ENCODE data around the gene TEX51. TPM values are rescaled to one million over a fixed set of nuclear protein-coding genes. Genes with fewer than 3 reads are reported as not detected.

TEX51 gene
- total RNA-seq, 2 donors from 2014 or later, result not detected

- no peaks in the 10 kb centered on the region for H3K36me3 ChIP-seq
- no peak overlapping the region for H3K9ac ChIP-seq (ENCODE audit: low read depth in 2 of 2, low read length in 2 of 2)
- TF ChIP-seq CTCF (IDR thresholded peaks at IDR 0.05), result no peak
- intact Hi-C loops (cut with DNase I), result no loop called here
- DNase-seq, result no peak
- H3K4me3 ChIP-seq, result no peak overlapping the region
- H3K4me1 ChIP-seq, result no peaks in the 10 kb centered on the region
- H3K27me3 ChIP-seq, result no peaks in the 10 kb centered on the region
- no peak overlapping the region for H3K27ac ChIP-seq
- no peaks in the 10 kb centered on the region for H3K9me3 ChIP-seq
These were observed 3.6 kb downstream of the TEX51 start for GRCh38 chr2:126902152-126902835.

- H3K4me3 ChIP-seq, result no peak overlapping the region
- intact Hi-C loops (cut with DNase I), result no loop called here
- H3K9me3 ChIP-seq, result no peaks in the 10 kb centered on the region
- no peak overlapping the region for H3K27ac ChIP-seq
- no peaks in the 10 kb centered on the region for H3K27me3 ChIP-seq
- TF ChIP-seq CTCF (IDR thresholded peaks at IDR 0.05), result no peak
- H3K9ac ChIP-seq (ENCODE audit: low read depth in 2 of 2, low read length in 2 of 2), result no peak overlapping the region
- DNase-seq, result no peak
- no peaks in the 10 kb centered on the region for H3K4me1 ChIP-seq
- H3K36me3 ChIP-seq, result no peaks in the 10 kb centered on the region
These were observed 4.2 kb downstream of the TEX51 start for GRCh38 chr2:126902859-126903258.

- no peaks in the 10 kb centered on the region for H3K36me3 ChIP-seq
- intact Hi-C loops (cut with DNase I), result no loop called here
- TF ChIP-seq CTCF (IDR thresholded peaks at IDR 0.05), result no peak
- H3K4me3 ChIP-seq, result no peak overlapping the region
- H3K27ac ChIP-seq, result no peak overlapping the region
- peak; percentile 1 for DNase-seq
- H3K9ac ChIP-seq (ENCODE audit: low read depth in 2 of 2, low read length in 2 of 2), result no peak overlapping the region
- no peaks in the 10 kb centered on the region for H3K9me3 ChIP-seq
- H3K4me1 ChIP-seq, result no peaks in the 10 kb centered on the region
- H3K27me3 ChIP-seq, result no peaks in the 10 kb centered on the region
These were observed 7.3 kb downstream of the TEX51 start for GRCh38 chr2:126905991-126906390.

GRCh38 chr2:126906781-126907180 lies 8.1 kb downstream of the TEX51 start:
- Histone ChIP-seq H3K9ac (ENCODE audit: low read depth in 2 of 2, low read length in 2 of 2) (no peak overlapping the region), H3K36me3 (no peaks in the 10 kb centered on the region), H3K27ac (no peak overlapping the region), H3K27me3 (no peaks in the 10 kb centered on the region), H3K9me3 (no peaks in the 10 kb centered on the region), H3K4me3 (no peak overlapping the region), H3K4me1 (no peaks in the 10 kb centered on the region)
- TF ChIP-seq CTCF (IDR thresholded peaks at IDR 0.05), result no peak
- peak; percentile 4 for DNase-seq
- intact Hi-C loops (cut with DNase I), result no loop called here

- Histone ChIP-seq H3K9ac (ENCODE audit: low read depth in 2 of 2, low read length in 2 of 2) (no peak overlapping the region), H3K36me3 (no peaks in the 10 kb centered on the region), H3K9me3 (no peaks in the 10 kb centered on the region), H3K27ac (no peak overlapping the region), H3K27me3 (no peaks in the 10 kb centered on the region), H3K4me3 (no peak overlapping the region), H3K4me1 (no peaks in the 10 kb centered on the region)
- TF ChIP-seq CTCF (IDR thresholded peaks at IDR 0.05), result no peak
- intact Hi-C loops (cut with DNase I), result no loop called here
- peak; percentile 4 for DNase-seq
These were observed 9.0 kb downstream of the TEX51 start for GRCh38 chr2:126907671-126908070.

Measured in colonic mucosa (tissue), 4 donors.